ENCODE results near the gene TLE1. TPM values are rescaled to one million over a fixed set of nuclear protein-coding genes. Genes with fewer than 3 reads are reported as not detected.

TLE1 gene
- total RNA-seq, 2 donors from 2014 or later, result 17.1 to 42.8 TPM

GRCh38 chr9:81586786-81587185, 102.6 kb downstream of the TLE1 start:
- peaks cover 30% of the 10 kb centered on the region for H3K36me3 ChIP-seq
- no peak for TF ChIP-seq CTCF (IDR thresholded peaks at IDR 0.05)
- H3K4me3 ChIP-seq, result no peak overlapping the region
- H3K27ac ChIP-seq, result no peak overlapping the region
- H3K27me3 ChIP-seq, result no peaks in the 10 kb centered on the region
- peaks cover 0 to 2% of the 10 kb centered on the region in 2 donors for H3K4me1 ChIP-seq
- no peaks in the 10 kb centered on the region for H3K9me3 ChIP-seq
- no peak for DNase-seq (ENCODE audit: low spot score)

GRCh38 chr9:81585191-81585763, 104.1 kb downstream of the TLE1 start:
- H3K36me3 ChIP-seq, result peaks cover 30% of the 10 kb centered on the region
- DNase-seq (ENCODE audit: low spot score), result no peak
- no peak overlapping the region for H3K4me3 ChIP-seq
- no peaks in the 10 kb centered on the region for H3K4me1 ChIP-seq
- H3K9me3 ChIP-seq, result no peaks in the 10 kb centered on the region
- H3K27me3 ChIP-seq, result no peaks in the 10 kb centered on the region
- H3K27ac ChIP-seq, result no peak overlapping the region
- no peak for TF ChIP-seq CTCF (IDR thresholded peaks at IDR 0.05)

GRCh38 chr9:81584099-81584498, 105.2 kb downstream of the TLE1 start:
- H3K4me1 ChIP-seq, result no peaks in the 10 kb centered on the region
- no peaks in the 10 kb centered on the region for H3K9me3 ChIP-seq
- peaks cover 26% of the 10 kb centered on the region for H3K36me3 ChIP-seq
- no peak for DNase-seq (ENCODE audit: low spot score)
- H3K27me3 ChIP-seq, result no peaks in the 10 kb centered on the region
- no peak for TF ChIP-seq CTCF (IDR thresholded peaks at IDR 0.05)
- no peak overlapping the region for H3K4me3 ChIP-seq
- H3K27ac ChIP-seq, result no peak overlapping the region

- Histone ChIP-seq H3K4me3 (no peak overlapping the region), H3K4me1 (no peaks in the 10 kb centered on the region), H3K9me3 (no peaks in the 10 kb centered on the region), H3K27ac (no peak overlapping the region), H3K36me3 (peaks cover 20% of the 10 kb centered on the region), H3K27me3 (no peaks in the 10 kb centered on the region)
- no peak for DNase-seq (ENCODE audit: low spot score)
- TF ChIP-seq CTCF (IDR thresholded peaks at IDR 0.05), result no peak
These were observed 107.4 kb downstream of the TLE1 start for GRCh38 chr9:81581986-81582385.

GRCh38 chr9:81579381-81579780, 110.0 kb downstream of the TLE1 start:
- no peak overlapping the region for H3K27ac ChIP-seq
- no peak for TF ChIP-seq CTCF (IDR thresholded peaks at IDR 0.05)
- no peak for DNase-seq (ENCODE audit: low spot score)
- peaks cover 9% of the 10 kb centered on the region for H3K36me3 ChIP-seq
- no peaks in the 10 kb centered on the region for H3K4me1 ChIP-seq
- H3K27me3 ChIP-seq, result no peaks in the 10 kb centered on the region
- H3K4me3 ChIP-seq, result no peak overlapping the region
- no peaks in the 10 kb centered on the region for H3K9me3 ChIP-seq

GRCh38 chr9:81578606-81579005, 110.7 kb downstream of the TLE1 start:
- no peaks in the 10 kb centered on the region for H3K9me3 ChIP-seq
- H3K27ac ChIP-seq, result no peak overlapping the region
- TF ChIP-seq CTCF (IDR thresholded peaks at IDR 0.05), result no peak
- peaks cover under 1% of the 10 kb centered on the region for H3K36me3 ChIP-seq
- no peak for DNase-seq (ENCODE audit: low spot score)
- H3K4me3 ChIP-seq, result no peak overlapping the region
- no peaks in the 10 kb centered on the region for H3K4me1 ChIP-seq
- H3K27me3 ChIP-seq, result no peaks in the 10 kb centered on the region

Measured in right atrium auricular region (tissue), 2 donors.